Measurements from ENCODE around the gene TLNRD1.

GRCh38 chr15:81006124-81006523 lies 5.4 kb downstream of the TLNRD1 start:
- TF ChIP-seq CTCF (IDR thresholded peaks at IDR 0.05; ENCODE audit: insufficient read depth, low read length) = no peak
- no peak for TF ChIP-seq GABPA (IDR thresholded peaks at IDR 0.05; ENCODE audit: low read depth)
- TF ChIP-seq POLR2AphosphoS5 (IDR thresholded peaks at IDR 0.05; ENCODE audit: low read depth) = no peak
